ENCODE data around the gene SLC39A11. TPM values are rescaled to one million over a fixed set of nuclear protein-coding genes. Genes with fewer than 3 reads are reported as not detected.

SLC39A11 gene
- total and polyA plus RNA-seq, 2 of the 13 experiments (the other 11 are each of a cell fraction or from before 2014, with no cell fraction given), result 17.2 to 31.5 TPM

- intact Hi-C loops (cut with micrococcal nuclease; ENCODE audit: unreplicated experiment) (no loop called here), in situ Hi-C loops (cut with HindIII; ENCODE audit: extremely low pct_ligation_motif_present, low pct_unique_long_range_greater_than_20kb) (no loop called here)
- H4K20me1 ChIP-seq (ENCODE audit: insufficient read depth, low read length), result no peaks in the 10 kb centered on the region
- no peaks in the 10 kb centered on the region for H3K27me3 ChIP-seq (ENCODE audit: control insufficient read depth in 1 of 2, insufficient read depth in 2 of 2, low read length in 2 of 2)
- 84% methylated on average over 4 of the region's 4 CpGs for WGBS (ENCODE audit: low lambda C conversion rate)
- no peaks in the 10 kb centered on the region for H3K9me3 ChIP-seq (ENCODE audit: low read length)
- no peak overlapping the region for H3K9ac ChIP-seq (ENCODE audit: insufficient read depth, low read depth, low read length)
- no peak overlapping the region for H3K4me3 ChIP-seq (replicated peaks in 1 of 3; ENCODE audit: insufficient read depth in 1 of 3, low read depth in 2 of 3, low read length in 3 of 3)
- ChIA-PET POLR2A (no interaction called here), CTCF (ENCODE audit: low intra/inter-chr PET ratio, low total read pairs) (no interaction called here)
- peaks cover 8% of the 10 kb centered on the region; the same call in 1 of the 2 replicates for H3K4me1 ChIP-seq (ENCODE audit: insufficient read depth, low read length)
- H3K36me3 ChIP-seq (replicated peaks in 1 of 2; ENCODE audit: control insufficient read depth in 1 of 2, insufficient read depth in 2 of 2, low read length in 2 of 2), result no peaks in the 10 kb centered on the region
- H3K4me2 ChIP-seq (ENCODE audit: low read depth, low read length), result no peak overlapping the region
- TF ChIP-seq SMYD3 (CRISPR knock-in tag; IDR thresholded peaks at IDR 0.05), result no peak
- no peak for TF ChIP-seq MZF1 (CRISPR knock-in tag; IDR thresholded peaks at IDR 0.05; ENCODE audit: borderline replicate concordance)
- no peaks in the 10 kb centered on the region for H3K79me2 ChIP-seq (ENCODE audit: insufficient read depth, low read length)
- no peak for DNase-seq (ENCODE audit: low spot score)
- no peak for FAIRE-seq
- no TSS peak for BruUV-seq (replicated peaks)
- ATAC-seq, result no peak
- no peak overlapping the region for H3K27ac ChIP-seq (ENCODE audit: extremely low read length, insufficient read depth, low read length)
- no peak overlapping the region for H2AFZ ChIP-seq (ENCODE audit: low read length)
Measured at GRCh38 chr17:72887917-72888316, 204.6 kb downstream of the SLC39A11 start.

GRCh38 chr17:72887322-72887721, 205.2 kb downstream of the SLC39A11 start:
- no peaks in the 10 kb centered on the region for H3K9me3 ChIP-seq (ENCODE audit: low read length)
- no peaks in the 10 kb centered on the region for H3K36me3 ChIP-seq (replicated peaks in 1 of 2; ENCODE audit: control insufficient read depth in 1 of 2, insufficient read depth in 2 of 2, low read length in 2 of 2)
- DNase-seq (ENCODE audit: low spot score), result no peak
- no peak for FAIRE-seq
- in situ Hi-C loops (cut with HindIII; ENCODE audit: extremely low pct_ligation_motif_present, low pct_unique_long_range_greater_than_20kb) (no loop called here), intact Hi-C loops (cut with micrococcal nuclease; ENCODE audit: unreplicated experiment) (no loop called here)
- H2AFZ ChIP-seq (ENCODE audit: low read length), result no peak overlapping the region
- ChIA-PET POLR2A (no interaction called here), CTCF (ENCODE audit: low intra/inter-chr PET ratio, low total read pairs) (no interaction called here)
- TF ChIP-seq EED (CRISPR knock-in tag; IDR thresholded peaks at IDR 0.05) (no peak), ZNF317 (CRISPR knock-in tag; IDR thresholded peaks at IDR 0.05) (no peak)
- peaks cover 8% of the 10 kb centered on the region; the same call in 1 of the 2 replicates for H3K4me1 ChIP-seq (ENCODE audit: insufficient read depth, low read length)
- H3K27ac ChIP-seq (ENCODE audit: extremely low read length, insufficient read depth, low read length), result no peak overlapping the region
- H3K4me2 ChIP-seq (ENCODE audit: low read depth, low read length), result no peak overlapping the region
- no peak for ATAC-seq
- no peaks in the 10 kb centered on the region for H4K20me1 ChIP-seq (ENCODE audit: insufficient read depth, low read length)
- H3K9ac ChIP-seq (ENCODE audit: insufficient read depth, low read depth, low read length), result no peak overlapping the region
- no TSS peak for BruUV-seq (replicated peaks)
- H3K79me2 ChIP-seq (ENCODE audit: insufficient read depth, low read length), result no peaks in the 10 kb centered on the region
- no peak overlapping the region for H3K4me3 ChIP-seq (replicated peaks in 1 of 3; ENCODE audit: insufficient read depth in 1 of 3, low read depth in 2 of 3, low read length in 3 of 3)
- WGBS (ENCODE audit: low lambda C conversion rate), result 97% methylated on average over 8 of the region's 8 CpGs
- no peaks in the 10 kb centered on the region for H3K27me3 ChIP-seq (ENCODE audit: control insufficient read depth in 1 of 2, insufficient read depth in 2 of 2, low read length in 2 of 2)

Measured in HepG2 (cell line).